ENCODE data around the gene EXOC3. TPM values are rescaled to one million over a fixed set of nuclear protein-coding genes. Genes with fewer than 3 reads are reported as not detected.

The EXOC3 gene
- total and polyA plus RNA-seq, 2 of the 4 experiments (the other 2 are of a cell fraction) = 35.1 to 47.5 TPM

DNA sequence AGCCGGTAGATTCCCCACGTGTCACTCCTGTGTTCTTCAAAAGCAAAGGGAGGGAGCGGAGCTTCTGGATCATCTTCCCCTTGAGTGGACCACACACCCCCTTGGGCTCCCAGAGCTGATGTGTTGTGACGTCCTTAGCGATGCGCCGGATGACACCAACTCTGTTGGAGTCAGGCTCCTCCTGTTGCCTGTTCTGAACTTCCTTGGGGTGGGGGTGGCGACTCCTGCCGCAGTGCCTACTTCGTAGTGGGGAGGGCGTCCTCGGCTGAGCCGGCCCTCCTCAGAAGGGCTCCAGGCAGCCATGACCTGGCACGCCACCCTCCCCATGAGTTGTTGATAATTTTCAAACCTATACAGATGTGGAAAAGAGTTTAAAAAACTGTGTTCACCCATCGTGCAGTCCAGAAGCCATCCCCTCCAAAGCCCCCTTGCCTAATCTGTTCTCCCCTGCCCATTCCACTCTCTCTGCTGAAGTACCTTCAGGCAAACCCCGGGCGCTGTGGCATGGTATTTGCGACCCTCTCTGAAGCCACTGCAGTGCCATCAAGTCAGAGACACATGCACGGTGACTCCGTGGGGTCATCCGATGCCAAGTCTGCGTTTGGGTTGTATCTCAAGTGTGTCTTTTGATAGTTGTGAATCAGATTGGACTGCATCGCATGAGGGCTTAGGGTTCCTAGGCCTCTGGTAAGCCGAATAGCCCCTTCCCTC is 16.7 kb downstream of the EXOC3 start:
- Histone ChIP-seq H3K79me1 (ENCODE audit: low read depth in 1 of 2, low read length in 2 of 2) (peaks cover 14 to 54% of the 10 kb centered on the region in 2 experiments), H3K9me1 (ENCODE audit: insufficient read depth, low read length) (peaks cover 14% of the 10 kb centered on the region; the same call in 1 of the 2 replicates), H4K20me1 (ENCODE audit: insufficient read depth, low read length) (peaks cover 25% of the 10 kb centered on the region), H2BK5ac (ENCODE audit: low read depth, low read length, poor library complexity, severe bottlenecking) (no peak overlapping the region), H2AK5ac (ENCODE audit: low read depth, low read length) (no peak overlapping the region), H3K14ac (replicated peaks; ENCODE audit: low read depth, low read length) (no peak overlapping the region), H3K23ac (ENCODE audit: low read depth, low read length) (no peak overlapping the region), H2BK20ac (ENCODE audit: low read depth, low read length) (no peak overlapping the region), H3K4me2 (ENCODE audit: low read depth, low read length) (no peak overlapping the region), H3K18ac (ENCODE audit: low read depth, low read length) (no peak overlapping the region), H2AK9ac (replicated peaks; ENCODE audit: low read depth, low read length, poor library complexity) (peak overlapping the region; percentile 57), H4K5ac (ENCODE audit: low read depth, low read length) (no peak overlapping the region), H3K27me3 (ENCODE audit: control insufficient read depth, insufficient read depth, low read length) (no peaks in the 10 kb centered on the region), H2AFZ (replicated peaks; ENCODE audit: low read length, poor library complexity) (no peak overlapping the region), H2BK15ac (ENCODE audit: low read depth, low read length) (no peak overlapping the region), H3K4ac (ENCODE audit: low read depth, low read length) (no peak overlapping the region), H3K9ac (ENCODE audit: low read depth, low read length) (no peak overlapping the region), H4K8ac (ENCODE audit: low read depth in 2 of 2, low read length in 2 of 2) (no peak overlapping the region), H3K4me3 (ENCODE audit: insufficient read depth, low read depth, low read length) (no peak overlapping the region), H2BK120ac (ENCODE audit: low read depth, low read length) (no peak overlapping the region), H3K56ac (ENCODE audit: extremely low read depth, insufficient read depth, low read length) (no peak overlapping the region), H3K27ac (ENCODE audit: insufficient read depth, low read length) (no peak overlapping the region), H3K9me3 (ENCODE audit: control insufficient read depth, insufficient read depth, low read length) (no peaks in the 10 kb centered on the region), H4K91ac (ENCODE audit: insufficient read depth, low read depth, low read length) (no peak overlapping the region), H3K36me3 (ENCODE audit: control insufficient read depth, insufficient read depth, low read length) (peaks cover 73% of the 10 kb centered on the region), H3K4me1 (ENCODE audit: control insufficient read depth, insufficient read depth, low read length) (peaks cover 2% of the 10 kb centered on the region)
- CTCF ChIA-PET = no interaction called here
- DNase-seq = no peak
- dilution Hi-C loops (cut with HindIII; ENCODE audit: low sequenced_read_pairs, unreplicated experiment) = no loop called here
- POLR2A ChIA-PET (ENCODE audit: unreplicated experiment) = no interaction called here
- no TSS peak for BruUV-seq (replicated peaks)
- WGBS, 2 experiments (ENCODE audit: extremely low coverage in 2 of 2, insufficient read length in 1 of 2) = 100% methylated on average over 1 of the region's 24 CpGs; no CpG with 5 or more reads in 1 of the 2 experiments
- intact Hi-C loops (cut with micrococcal nuclease) = no loop called here
- in situ Hi-C loops (cut with MboI; ENCODE audit: low sequenced_read_pairs) = no loop called here
- ATAC-seq (ENCODE audit: low read depth) = no peak
- no peak for TF ChIP-seq SMC3 (IDR thresholded peaks at IDR 0.05; ENCODE audit: low read depth, low read length)
- TF ChIP-seq CHD1 (IDR thresholded peaks at IDR 0.05; ENCODE audit: low read depth, low read length) = no peak
- TF ChIP-seq MAZ (IDR thresholded peaks at IDR 0.05; ENCODE audit: borderline replicate concordance, low read depth, low read length) = no peak
- TF ChIP-seq, protein P1, sequence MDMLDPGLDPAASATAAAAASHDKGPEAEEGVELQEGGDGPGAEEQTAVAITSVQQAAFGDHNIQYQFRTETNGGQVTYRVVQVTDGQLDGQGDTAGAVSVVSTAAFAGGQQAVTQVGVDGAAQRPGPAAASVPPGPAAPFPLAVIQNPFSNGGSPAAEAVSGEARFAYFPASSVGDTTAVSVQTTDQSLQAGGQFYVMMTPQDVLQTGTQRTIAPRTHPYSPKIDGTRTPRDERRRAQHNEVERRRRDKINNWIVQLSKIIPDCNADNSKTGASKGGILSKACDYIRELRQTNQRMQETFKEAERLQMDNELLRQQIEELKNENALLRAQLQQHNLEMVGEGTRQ (IDR thresholded peaks at IDR 0.05; ENCODE audit: low read depth, low read length) = no peak
- TF ChIP-seq RCOR1 (IDR thresholded peaks at IDR 0.05; ENCODE audit: insufficient replicate concordance, low read length) = no peak
- no peak for TF ChIP-seq MAFK (IDR thresholded peaks at IDR 0.05; ENCODE audit: low read depth, low read length)
